Adipocyte (in vitro differentiated cells): ENCODE results near the gene THAP8.

Experiments
- DNase-seq: peaks from one replicate; pipeline ENCODE4 v3.0.0-alpha.2; 2015; ENCODE audit warnings: low read depth
- H3K27me3 ChIP-seq: replicated peaks from 2 replicates; pipeline ENCODE4 v1.7.0; 2013; ENCODE audit warnings: mild to moderate bottlenecking, low read length, moderate library complexity; ENCODE audit not compliant: control insufficient read depth, insufficient read depth
- H3K36me3 ChIP-seq: 2 replicates; pipeline ENCODE4 v1.7.0; 2013; ENCODE audit warnings: low read length, mild to moderate bottlenecking, moderate library complexity; ENCODE audit not compliant: control insufficient read depth, insufficient read depth, severe bottlenecking
- H3K4me1 ChIP-seq: 2 replicates; pipeline ENCODE4 v1.7.0; 2013; ENCODE audit warnings: mild to moderate bottlenecking, low read length, moderate library complexity; ENCODE audit not compliant: control insufficient read depth, insufficient read depth
- H3K4me3 ChIP-seq: 2 replicates; pipeline ENCODE4 v1.7.0; 2013; ENCODE audit warnings: mild to moderate bottlenecking, low read length, moderate library complexity
- H3K9ac ChIP-seq: 2 replicates; pipeline ENCODE4 v1.7.0; 2013; ENCODE audit warnings: mild to moderate bottlenecking, low read length, moderate library complexity
- H3K9me3 ChIP-seq: 2 replicates; pipeline ENCODE4 v1.7.0; 2013; ENCODE audit warnings: mild to moderate bottlenecking, low read length, moderate library complexity; ENCODE audit not compliant: control insufficient read depth

THAP8 gene

GRCh38 chr19:36064826-36065225 is 10.7 kb upstream of the THAP8 start:
- DNase-seq, result no peak
- H3K36me3 ChIP-seq, result no peaks in the 10 kb centered on the region
- H3K9me3 ChIP-seq, result no peaks in the 10 kb centered on the region
- H3K4me3 ChIP-seq, result no peak overlapping the region
- no peak overlapping the region for H3K9ac ChIP-seq
- H3K4me1 ChIP-seq, result peaks cover 2% of the 10 kb centered on the region
- H3K27me3 ChIP-seq, result no peaks in the 10 kb centered on the region

- Histone ChIP-seq H3K27me3 (no peaks in the 10 kb centered on the region), H3K36me3 (no peaks in the 10 kb centered on the region), H3K9me3 (no peaks in the 10 kb centered on the region), H3K4me1 (peaks cover 2% of the 10 kb centered on the region), H3K4me3 (no peak overlapping the region), H3K9ac (no peak overlapping the region)
- DNase-seq, result no peak
Measured at GRCh38 chr19:36061367-36061766, 7.3 kb upstream of the THAP8 start.

GRCh38 chr19:36060430-36060829 is 6.3 kb upstream of the THAP8 start:
- no peaks in the 10 kb centered on the region for H3K27me3 ChIP-seq
- H3K9me3 ChIP-seq, result no peaks in the 10 kb centered on the region
- peaks cover 3% of the 10 kb centered on the region for H3K4me1 ChIP-seq
- H3K9ac ChIP-seq, result no peak overlapping the region
- no peak overlapping the region for H3K4me3 ChIP-seq
- DNase-seq, result peak; percentile 72
- no peaks in the 10 kb centered on the region for H3K36me3 ChIP-seq

GRCh38 chr19:36059180-36059910 is 5.3 kb upstream of the THAP8 start:
- Histone ChIP-seq H3K4me1 (peaks cover 6% of the 10 kb centered on the region), H3K9me3 (no peaks in the 10 kb centered on the region), H3K9ac (no peak overlapping the region), H3K36me3 (no peaks in the 10 kb centered on the region), H3K4me3 (no peak overlapping the region), H3K27me3 (no peaks in the 10 kb centered on the region)
- DNase-seq, result no peak

- Histone ChIP-seq H3K36me3 (no peaks in the 10 kb centered on the region), H3K27me3 (no peaks in the 10 kb centered on the region), H3K9me3 (no peaks in the 10 kb centered on the region), H3K9ac (peak overlapping the region; percentile 8), H3K4me3 (no peak overlapping the region), H3K4me1 (peaks cover 3% of the 10 kb centered on the region)
- DNase-seq, result no peak
Measured at GRCh38 chr19:36058481-36059179, 4.5 kb upstream of the THAP8 start.

GRCh38 chr19:36054733-36055686 is 925 bp upstream of the THAP8 start, which contains the start of gene WDR62:
TSS of gene WDR62 (plus strand) at chr19:36054897. CDS start at chr19:36054972, 75 bp downstream.
- Histone ChIP-seq H3K9ac (peak within 1 kb of the TSS; percentile 93), H3K9me3 (no peaks in the 10 kb centered on the region), H3K4me1 (peaks cover 8% of the 10 kb centered on the region), H3K4me3 (peak within 1 kb of the TSS; percentile 94), H3K27me3 (no peaks in the 10 kb centered on the region), H3K36me3 (no peaks in the 10 kb centered on the region)
- DNase-seq, result peak; percentile 98

- Histone ChIP-seq H3K27me3 (no peaks in the 10 kb centered on the region), H3K4me3 (no peak overlapping the region), H3K9ac (no peak overlapping the region), H3K4me1 (peaks cover 24% of the 10 kb centered on the region), H3K9me3 (no peaks in the 10 kb centered on the region), H3K36me3 (no peaks in the 10 kb centered on the region)
- no peak for DNase-seq
Measured at GRCh38 chr19:36051637-36052036, 2.4 kb downstream of the THAP8 start.

- no peak for DNase-seq
Measured at GRCh38 chr19:36051236-36051635, 2.8 kb downstream of the THAP8 start.

GRCh38 chr19:36049080-36049698 is 4.9 kb downstream of the THAP8 start:
- no peaks in the 10 kb centered on the region for H3K27me3 ChIP-seq
- H3K9me3 ChIP-seq, result no peaks in the 10 kb centered on the region
- H3K4me1 ChIP-seq, result peaks cover 35% of the 10 kb centered on the region
- no peak overlapping the region for H3K9ac ChIP-seq
- no peak overlapping the region for H3K4me3 ChIP-seq
- no peaks in the 10 kb centered on the region for H3K36me3 ChIP-seq
- no peak for DNase-seq

More at GRCh38 chr19:36051236-36051635, 2.8 kb downstream of the THAP8 start:
- Histone ChIP-seq H3K9me3 (no peaks in the 10 kb centered on the region), H3K9ac (no peak overlapping the region), H3K4me1 (peaks cover 28% of the 10 kb centered on the region), H3K4me3 (no peak overlapping the region), H3K27me3 (no peaks in the 10 kb centered on the region), H3K36me3 (no peaks in the 10 kb centered on the region)

GRCh38 chr19:36047835-36048234 is 6.2 kb downstream of the THAP8 start:
- peak overlapping the region; percentile 3 for H3K9ac ChIP-seq
- H3K9me3 ChIP-seq, result no peaks in the 10 kb centered on the region
- no peaks in the 10 kb centered on the region for H3K36me3 ChIP-seq
- no peaks in the 10 kb centered on the region for H3K27me3 ChIP-seq
- peaks cover 37% of the 10 kb centered on the region for H3K4me1 ChIP-seq
- no peak overlapping the region for H3K4me3 ChIP-seq
- no peak for DNase-seq
